RWPE2 (cell line): Measurements from ENCODE around the gene TAS1R3.

ENCODE experiments used
- ATAC-seq: fragments of 200-7000 bp; cut with Tn5 transposase; 3 replicates; pipeline ENCODE4 v1.9.1; 2021; ENCODE audit warnings: low read depth
- DNase-seq: peaks from one replicate; pipeline ENCODE4 v3.0.0-alpha.2; 2020; ENCODE audit warnings: low spot score
- H3K27ac ChIP-seq: fragments of 450-650 bp; 2 replicates; pipeline ENCODE4 v1.5.1; 2017; ENCODE audit warnings: mild to moderate bottlenecking; ENCODE audit not compliant: poor library complexity, severe bottlenecking
- H3K27me3 ChIP-seq: fragments of 250-450 bp; sonication (Bioruptor Pico); 2 replicates; pipeline ENCODE4 v1.5.1; 2021; ENCODE audit warnings: mild to moderate bottlenecking, moderate library complexity; ENCODE audit not compliant: insufficient read depth, poor library complexity, severe bottlenecking
- H3K36me3 ChIP-seq: fragments of 250-450 bp; sonication (Bioruptor Pico); 2 replicates; pipeline ENCODE4 v1.5.1; 2020; ENCODE audit warnings: low read depth, mild to moderate bottlenecking, moderate library complexity
- H3K4me1 ChIP-seq: fragments of 250-450 bp; sonication (Bioruptor Pico); 2 replicates; pipeline ENCODE4 v1.5.1; 2021; ENCODE audit warnings: mild to moderate bottlenecking, moderate library complexity; ENCODE audit not compliant: insufficient read depth, poor library complexity, severe bottlenecking
- H3K4me3 ChIP-seq: fragments of 250-450 bp; sonication (Bioruptor Pico); 2 replicates; pipeline ENCODE4 v1.5.1; 2021; ENCODE audit warnings: mild to moderate bottlenecking, moderate library complexity; ENCODE audit not compliant: severe bottlenecking
- H3K9me3 ChIP-seq: fragments of 250-450 bp; sonication (Bioruptor Pico); 2 replicates; pipeline ENCODE4 v1.5.1; 2021; ENCODE audit warnings: mild to moderate bottlenecking, moderate library complexity; ENCODE audit not compliant: severe bottlenecking
- TF ChIP-seq, protein P1 (sequence below): fragments of 450-650 bp; IDR thresholded peaks from one replicate; pipeline ENCODE4 v1.5.1; 2017; ENCODE audit warnings: mild to moderate bottlenecking, moderate library complexity; ENCODE audit not compliant: poor library complexity, severe bottlenecking

The TAS1R3 gene

DNA sequence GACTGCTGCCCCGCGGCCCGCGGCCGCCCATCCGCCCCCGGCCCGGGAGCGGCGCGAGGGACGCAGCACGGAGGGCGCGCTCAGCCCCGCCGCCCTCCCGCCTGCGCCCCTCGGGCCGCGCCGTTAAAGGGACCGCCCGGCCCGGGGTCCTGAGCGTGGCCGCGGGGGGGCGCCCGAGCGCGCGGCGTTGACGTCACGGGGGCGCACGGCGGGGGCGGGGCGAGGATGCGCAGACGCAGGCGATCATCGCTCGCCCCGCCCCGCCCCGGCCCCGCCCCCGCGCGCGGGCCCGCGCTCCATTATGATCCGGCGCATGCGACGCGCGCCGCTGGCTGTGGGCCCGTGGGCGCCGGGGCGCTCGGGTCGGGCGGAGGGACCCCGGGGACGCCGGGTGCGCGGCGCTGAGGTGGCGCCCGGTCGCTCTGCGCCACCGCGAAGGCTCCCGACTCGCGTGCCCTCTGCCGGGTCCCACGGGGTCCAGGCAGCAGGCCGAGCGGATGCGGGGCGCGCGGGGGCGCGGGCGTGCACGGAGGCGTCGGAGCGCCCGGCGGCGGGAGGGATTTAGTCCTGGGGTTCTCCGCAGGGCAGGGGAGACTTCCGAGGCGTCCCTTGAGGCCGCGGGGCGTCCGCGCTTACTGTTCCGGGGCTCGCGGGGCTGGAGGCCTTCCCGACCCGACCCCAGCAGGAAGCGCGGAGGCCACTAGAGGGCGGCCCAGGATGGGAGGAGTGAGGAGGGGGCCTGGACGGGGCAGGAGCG lies 18.4 kb downstream of the TAS1R3 start, which contains the start of gene DVL1:
Gene DVL1, minus strand, starts transcription at position 163 of the 757 bp plus-strand sequence. CDS start 353 bp downstream, outside the sequence.
- TF ChIP-seq, protein P1, sequence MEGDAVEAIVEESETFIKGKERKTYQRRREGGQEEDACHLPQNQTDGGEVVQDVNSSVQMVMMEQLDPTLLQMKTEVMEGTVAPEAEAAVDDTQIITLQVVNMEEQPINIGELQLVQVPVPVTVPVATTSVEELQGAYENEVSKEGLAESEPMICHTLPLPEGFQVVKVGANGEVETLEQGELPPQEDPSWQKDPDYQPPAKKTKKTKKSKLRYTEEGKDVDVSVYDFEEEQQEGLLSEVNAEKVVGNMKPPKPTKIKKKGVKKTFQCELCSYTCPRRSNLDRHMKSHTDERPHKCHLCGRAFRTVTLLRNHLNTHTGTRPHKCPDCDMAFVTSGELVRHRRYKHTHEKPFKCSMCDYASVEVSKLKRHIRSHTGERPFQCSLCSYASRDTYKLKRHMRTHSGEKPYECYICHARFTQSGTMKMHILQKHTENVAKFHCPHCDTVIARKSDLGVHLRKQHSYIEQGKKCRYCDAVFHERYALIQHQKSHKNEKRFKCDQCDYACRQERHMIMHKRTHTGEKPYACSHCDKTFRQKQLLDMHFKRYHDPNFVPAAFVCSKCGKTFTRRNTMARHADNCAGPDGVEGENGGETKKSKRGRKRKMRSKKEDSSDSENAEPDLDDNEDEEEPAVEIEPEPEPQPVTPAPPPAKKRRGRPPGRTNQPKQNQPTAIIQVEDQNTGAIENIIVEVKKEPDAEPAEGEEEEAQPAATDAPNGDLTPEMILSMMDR: peak; percentile 63
- ATAC-seq (no peak), DNase-seq (no peak)
- Histone ChIP-seq H3K4me1 (peaks cover 23% of the 10 kb centered on the region), H3K4me3 (peak within 1 kb of the TSS; percentile 90), H3K36me3 (no peaks in the 10 kb centered on the region), H3K27ac (peak within 1 kb of the TSS; percentile 98), H3K9me3 (no peaks in the 10 kb centered on the region), H3K27me3 (no peaks in the 10 kb centered on the region)

DNA sequence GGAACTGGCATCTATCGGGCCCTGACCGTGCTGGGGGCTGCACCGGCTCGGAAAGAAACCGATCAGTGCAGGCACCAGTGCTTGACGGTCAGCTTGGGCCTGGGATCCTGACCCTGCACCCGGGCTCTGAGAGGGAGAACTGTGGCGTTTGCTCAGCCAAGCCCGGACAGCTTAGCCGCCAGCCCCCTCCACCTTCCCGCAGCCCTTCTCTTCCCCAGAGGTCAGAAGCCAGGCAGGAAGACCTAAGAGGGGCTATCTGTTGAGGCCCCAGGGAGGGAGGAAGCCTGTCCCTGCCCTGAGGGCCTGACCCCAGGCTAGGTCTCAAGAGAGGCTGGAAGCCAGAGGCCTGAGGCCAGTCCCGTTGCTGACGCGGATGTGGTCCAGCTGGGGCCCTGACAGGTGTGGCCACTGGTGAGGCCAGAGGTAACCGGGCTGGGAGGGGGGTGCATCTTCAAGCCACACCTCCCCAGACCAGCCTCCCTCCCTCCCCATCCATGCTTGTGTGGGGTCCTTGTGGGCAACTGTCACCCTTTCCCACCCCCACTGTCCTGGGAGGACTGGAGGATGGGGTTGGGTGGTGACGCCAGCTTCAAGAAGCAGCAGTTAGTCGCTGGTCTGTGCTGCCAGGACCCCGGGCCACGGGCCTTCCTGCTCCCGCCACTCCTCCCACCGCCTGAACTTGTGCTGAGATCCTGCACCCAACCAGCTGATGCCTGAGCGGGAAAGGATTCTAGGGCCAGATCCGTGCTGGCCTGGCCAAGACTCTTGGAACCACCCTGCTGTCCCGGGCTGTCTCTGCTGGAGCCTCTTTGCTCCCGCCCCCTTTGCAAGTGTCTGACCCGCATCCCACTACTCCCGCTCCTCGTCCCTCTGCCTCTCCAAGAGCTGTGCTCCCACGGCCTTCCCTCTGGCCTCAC lies 20.7 kb downstream of the TAS1R3 start:
- no peaks in the 10 kb centered on the region for H3K9me3 ChIP-seq
- TF ChIP-seq, protein P1: no peak

DNA sequence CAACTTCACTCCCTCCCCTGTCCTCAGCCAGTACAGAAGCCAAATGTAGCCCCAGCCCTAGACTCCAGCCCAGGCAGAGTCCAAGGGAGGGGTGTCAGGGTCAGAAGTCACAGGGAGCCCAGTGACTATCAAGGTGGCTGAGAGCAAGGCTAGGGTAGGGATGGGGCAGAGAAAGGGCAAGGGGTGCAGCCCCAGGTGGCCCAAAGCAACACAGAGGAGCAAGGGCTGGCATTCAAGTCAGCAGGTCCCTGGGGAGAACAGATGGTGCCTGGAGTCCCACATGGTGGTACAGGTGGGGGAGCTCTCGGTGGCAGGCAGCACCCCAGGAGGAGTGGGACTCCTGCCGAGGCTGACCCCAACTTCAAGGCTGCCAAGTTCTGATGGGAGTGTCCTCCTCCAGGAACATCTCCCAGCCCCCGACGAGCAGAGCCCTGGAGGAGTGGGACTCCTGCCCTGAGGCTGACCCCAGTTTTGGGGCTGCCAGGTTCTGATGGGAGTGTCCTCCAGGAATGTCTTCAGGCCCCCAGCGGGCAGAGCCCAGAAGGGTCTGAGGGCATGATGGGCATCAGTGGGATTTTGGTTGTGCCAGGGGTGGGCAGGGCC lies 21.8 kb downstream of the TAS1R3 start:
- H3K9me3 ChIP-seq: no peaks in the 10 kb centered on the region
- TF ChIP-seq, protein P1: no peak
- DNase-seq (peak; percentile 60), ATAC-seq (no peak)
- H3K4me1 ChIP-seq: peaks cover 4% of the 10 kb centered on the region
- peak overlapping the region; percentile 21 for H3K27ac ChIP-seq
- no peaks in the 10 kb centered on the region for H3K27me3 ChIP-seq
- H3K4me3 ChIP-seq: no peak overlapping the region
- no peaks in the 10 kb centered on the region for H3K36me3 ChIP-seq

More for the DNA sequence above, 20.7 kb downstream of the TAS1R3 start:
- DNase-seq: peak; percentile 78
- peak; percentile 16; the same call in 1 of the 3 replicates for ATAC-seq
- Histone ChIP-seq H3K27ac (peak overlapping the region; percentile 21), H3K36me3 (no peaks in the 10 kb centered on the region), H3K4me3 (no peak overlapping the region), H3K27me3 (no peaks in the 10 kb centered on the region), H3K4me1 (peaks cover 4% of the 10 kb centered on the region)

DNA sequence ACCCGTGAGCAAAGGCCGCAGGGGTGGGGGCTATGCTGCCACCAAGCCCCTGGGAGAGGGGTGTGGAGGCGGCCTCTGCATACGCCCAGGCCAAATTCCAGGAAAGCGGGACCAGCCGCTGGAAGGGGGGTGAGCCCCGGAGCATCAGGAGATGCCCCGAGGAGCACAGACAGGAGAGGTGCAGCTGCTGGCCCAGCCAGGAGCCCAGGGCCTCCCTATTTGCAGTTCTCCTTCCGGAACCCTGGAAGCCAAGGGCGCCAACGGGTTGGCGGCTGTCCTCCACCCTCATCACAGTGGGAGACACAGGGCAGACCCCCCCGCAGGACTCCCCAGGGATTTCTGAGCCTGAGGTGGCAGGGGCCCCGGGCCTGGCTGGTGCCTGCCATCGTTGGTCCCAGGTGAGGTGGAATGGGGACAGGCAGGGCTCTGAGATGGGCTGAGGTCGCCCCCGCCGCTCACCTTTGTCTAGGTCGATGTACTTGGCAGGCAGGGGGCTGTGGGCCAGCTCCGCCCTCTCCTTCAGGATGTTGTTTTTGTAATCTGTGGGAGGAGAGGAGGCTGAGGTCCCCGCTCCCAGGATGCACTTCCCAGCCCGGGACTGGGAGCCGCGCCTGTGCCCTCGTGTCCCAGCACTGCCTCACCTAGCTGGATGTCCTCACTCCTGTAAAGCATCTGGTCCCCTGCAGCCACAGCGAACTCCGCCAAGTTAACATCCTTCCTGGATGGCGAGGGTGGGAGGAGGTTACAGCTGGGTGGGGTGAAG lies 22.5 kb downstream of the TAS1R3 start:
- no peak overlapping the region for H3K4me3 ChIP-seq
- DNase-seq: peak; percentile 57
- H3K9me3 ChIP-seq: no peaks in the 10 kb centered on the region
- H3K27ac ChIP-seq: peak overlapping the region; percentile 21
- peak; percentile 17; the same call in 2 of the 3 replicates for ATAC-seq
- H3K36me3 ChIP-seq: no peaks in the 10 kb centered on the region
- peaks cover 4% of the 10 kb centered on the region for H3K4me1 ChIP-seq
- TF ChIP-seq, protein P1: no peak
- no peaks in the 10 kb centered on the region for H3K27me3 ChIP-seq
